ENCODE measurements around the gene MYOG.

MYOG gene

DNA sequence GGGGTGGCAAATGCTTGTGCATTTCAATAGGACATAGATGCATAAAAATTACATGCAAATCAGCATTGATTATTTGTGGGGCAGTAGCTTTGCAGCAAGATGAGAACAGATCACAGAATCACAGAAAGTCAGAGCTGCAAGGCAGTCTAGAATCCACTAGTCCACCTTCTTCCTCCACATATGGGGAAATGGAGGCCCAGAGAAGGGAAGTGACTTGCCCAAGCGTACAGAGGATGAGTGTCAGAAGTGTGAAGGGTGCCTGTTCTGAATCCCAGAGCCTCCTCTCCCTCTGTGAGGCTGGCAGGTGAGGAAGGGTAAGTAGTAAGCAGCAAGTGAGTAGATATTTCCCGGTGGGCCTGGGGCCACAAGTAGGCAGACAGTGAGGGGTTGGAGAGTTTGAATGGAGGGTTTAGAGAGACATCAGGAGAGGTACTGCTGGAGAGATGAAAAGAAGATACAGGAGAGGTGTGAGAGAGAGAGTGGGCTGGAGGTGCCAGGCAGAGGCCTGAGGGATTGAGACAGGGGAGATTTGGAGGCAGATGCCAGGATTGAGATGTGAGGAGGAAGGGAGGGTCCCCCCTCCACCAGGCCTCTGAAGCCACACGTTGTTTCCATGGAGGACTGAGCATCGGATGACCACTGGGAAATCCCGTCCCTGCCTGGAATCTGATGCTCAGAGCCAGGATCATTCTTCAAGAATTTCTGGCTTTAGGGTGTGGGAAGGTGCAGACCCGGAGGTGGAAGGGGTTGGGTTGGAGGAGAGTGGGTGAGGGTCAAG is 4.8 kb upstream of the MYOG start:
- DNase-seq (ENCODE audit: low read depth): no peak

DNA sequence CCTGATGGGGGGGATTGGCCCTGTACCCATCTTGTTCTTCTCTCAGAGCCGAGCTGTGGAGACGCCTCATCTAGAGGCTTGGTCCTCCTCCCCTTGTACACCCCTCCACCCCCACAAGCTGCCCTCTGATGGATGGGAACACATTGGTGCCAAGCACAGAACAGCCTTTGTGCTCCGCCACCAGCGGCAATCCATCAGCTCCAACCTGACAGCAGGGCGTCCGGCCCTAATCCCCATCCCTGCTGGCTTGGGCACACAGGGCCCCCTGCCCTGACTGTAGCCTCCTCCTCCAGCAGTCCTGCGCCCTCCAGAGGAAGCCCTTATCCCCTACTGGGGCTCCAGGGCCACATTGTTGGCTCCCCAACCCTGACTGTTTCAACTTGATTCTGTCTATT is 3.8 kb upstream of the MYOG start:
- no peak for DNase-seq (ENCODE audit: low read depth)

DNA sequence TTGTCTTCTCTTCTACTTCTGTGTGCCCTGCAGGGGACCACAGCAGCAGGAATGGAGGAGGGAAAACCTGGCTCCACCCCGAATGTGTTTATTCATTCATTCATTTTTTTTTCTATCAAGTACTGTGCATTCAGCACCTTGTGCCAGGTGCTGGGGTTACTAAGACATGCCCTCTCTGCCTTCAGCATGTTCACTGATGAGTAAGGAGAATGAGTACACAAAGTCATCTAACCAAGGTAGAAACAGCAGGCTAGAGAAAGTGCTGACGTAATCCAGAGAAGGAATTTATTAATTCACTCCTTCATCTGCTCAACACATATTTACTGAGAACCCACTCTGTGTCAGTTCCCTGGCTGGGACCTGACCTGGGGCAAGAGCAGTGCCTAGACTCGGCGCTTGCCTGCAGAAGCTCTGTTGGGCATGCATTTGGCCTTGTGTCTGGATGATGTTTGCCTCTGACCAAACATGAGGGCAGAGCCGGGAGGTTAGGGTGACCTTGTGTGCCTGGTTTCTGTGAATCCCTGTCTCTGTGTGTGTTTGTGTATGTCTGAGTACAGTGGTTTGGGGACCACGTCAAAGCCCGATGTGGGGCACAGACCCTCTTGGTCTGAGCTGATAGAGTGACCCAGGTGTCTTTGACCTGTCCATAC is 3.3 kb upstream of the MYOG start:
- no peak for DNase-seq (ENCODE audit: low read depth)

DNA sequence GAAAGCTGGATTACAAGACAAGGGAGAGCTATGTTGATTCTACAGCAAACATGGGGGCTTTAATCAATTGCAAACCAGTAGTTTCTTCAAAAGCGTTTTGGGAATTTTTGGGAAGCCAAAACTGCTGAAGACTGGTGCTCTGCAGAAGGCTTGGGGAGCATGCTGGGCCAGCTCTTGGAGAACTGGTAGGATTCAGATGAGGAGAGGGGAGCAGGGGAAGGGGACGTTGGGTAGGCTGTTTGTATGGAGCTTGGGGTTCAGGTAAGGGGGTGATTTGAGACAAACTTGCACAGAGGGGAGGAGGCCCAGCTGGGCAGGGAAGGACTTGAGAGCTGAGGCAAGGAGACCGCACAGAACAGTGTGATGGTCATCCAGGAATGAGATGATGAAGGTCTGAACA is 2.6 kb upstream of the MYOG start:
- DNase-seq (ENCODE audit: low read depth): no peak

DNA sequence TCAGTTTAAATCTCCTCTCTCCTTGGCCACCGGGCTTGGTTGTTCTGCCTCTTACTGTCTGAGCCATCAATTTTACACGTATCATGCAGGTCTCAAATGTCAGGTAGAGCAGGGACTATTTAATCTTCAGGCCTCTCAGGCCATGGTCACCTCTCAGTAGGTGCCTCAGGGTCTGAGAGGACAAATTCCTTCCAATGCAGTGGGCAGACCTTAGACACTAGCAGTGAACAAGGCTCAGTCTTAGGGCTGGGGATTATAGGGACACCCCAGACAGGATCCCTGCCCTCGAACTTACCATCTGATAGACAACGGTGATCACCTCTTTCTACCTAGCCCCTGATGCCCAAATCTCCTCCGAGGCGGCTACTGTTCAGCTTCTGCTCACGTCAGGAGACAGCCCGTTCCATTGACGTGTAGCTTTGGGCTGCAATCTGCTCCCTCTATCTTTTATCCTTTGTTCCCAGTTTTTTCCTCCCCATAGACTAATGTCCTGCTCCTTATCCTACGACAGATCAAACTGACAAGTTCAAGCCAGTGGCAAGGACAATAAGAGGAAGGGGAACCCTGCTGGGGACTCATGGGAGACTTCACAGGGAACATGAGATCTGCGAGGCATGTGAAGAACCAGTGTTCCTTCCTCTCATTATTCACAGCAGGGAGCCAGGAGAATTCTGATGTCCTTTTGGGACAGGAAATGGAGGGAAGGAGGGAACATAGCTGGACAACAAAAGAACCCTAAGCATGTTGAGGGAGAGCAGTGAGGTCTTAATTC is 1.4 kb upstream of the MYOG start:
- no peak for DNase-seq (ENCODE audit: low read depth)

DNA sequence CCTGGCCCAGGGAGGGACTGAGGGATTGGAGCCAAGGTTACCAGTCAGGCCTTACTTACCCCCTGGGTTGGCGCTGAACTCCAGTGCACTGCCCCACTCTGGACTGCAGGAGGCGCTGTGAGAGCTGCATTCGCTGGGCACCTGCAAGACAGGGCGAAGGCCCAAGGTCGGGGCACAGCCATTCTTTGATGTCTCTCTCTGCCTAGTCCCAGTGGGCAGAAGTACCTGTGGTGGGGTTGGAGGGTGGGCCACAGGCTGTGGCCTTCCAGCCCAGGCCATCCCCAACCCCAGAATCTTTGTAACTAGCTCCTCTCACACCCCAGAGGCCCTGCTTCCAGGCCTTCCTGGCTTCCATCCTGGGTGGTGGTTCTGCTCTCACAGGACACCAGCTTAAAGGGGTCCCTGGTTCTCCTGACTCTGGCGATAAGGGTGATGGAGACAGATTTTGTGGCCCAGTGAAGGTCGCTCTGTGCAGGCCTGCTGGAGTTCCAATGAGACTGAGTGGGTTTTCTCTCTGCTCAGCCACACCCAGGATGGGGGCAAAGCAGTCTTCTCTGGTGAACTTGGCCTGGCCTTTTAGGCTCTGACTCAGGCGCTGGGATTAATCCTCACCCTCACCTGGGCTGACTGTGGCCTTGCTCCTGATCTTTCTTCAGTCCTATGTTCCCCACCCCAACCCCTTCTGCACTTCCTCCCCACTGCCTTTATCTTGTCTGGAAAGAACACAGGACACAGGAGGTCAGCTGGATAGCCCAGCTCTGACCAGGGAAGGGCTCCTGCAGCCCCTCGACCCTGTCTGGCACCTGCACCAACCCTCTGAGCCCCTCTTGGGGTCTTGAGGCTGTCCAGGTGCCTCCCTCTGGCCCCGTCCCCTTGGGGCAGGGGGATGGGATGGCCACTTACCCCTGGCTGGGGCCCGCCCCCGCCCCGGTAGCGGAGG is 954 bp downstream of the MYOG start:
- DNase-seq (ENCODE audit: low read depth): no peak

DNA sequence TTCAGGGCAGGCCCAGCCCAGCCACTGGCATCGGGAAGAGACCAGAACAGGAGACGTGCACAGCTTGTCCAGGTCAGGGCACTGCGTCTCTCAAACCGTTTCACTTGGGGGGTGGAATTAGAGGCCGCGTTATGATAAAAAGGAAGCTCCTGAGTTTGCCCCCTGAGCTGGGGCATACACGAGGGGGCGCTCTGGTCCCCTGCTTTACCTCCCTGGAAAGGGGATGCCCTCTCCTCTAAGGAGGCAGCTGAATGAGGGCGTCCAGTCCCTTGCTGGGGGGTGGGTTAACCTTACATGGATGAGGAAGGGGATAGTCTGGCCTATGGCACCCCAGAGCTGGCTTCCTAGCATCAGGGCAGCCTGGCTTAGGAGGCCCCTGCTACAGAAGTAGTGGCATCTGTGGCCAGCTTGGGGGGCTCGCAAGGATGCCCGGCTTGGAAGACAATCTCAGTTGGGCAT is 2.3 kb downstream of the MYOG start:
- no peak for DNase-seq (ENCODE audit: low read depth)

DNA sequence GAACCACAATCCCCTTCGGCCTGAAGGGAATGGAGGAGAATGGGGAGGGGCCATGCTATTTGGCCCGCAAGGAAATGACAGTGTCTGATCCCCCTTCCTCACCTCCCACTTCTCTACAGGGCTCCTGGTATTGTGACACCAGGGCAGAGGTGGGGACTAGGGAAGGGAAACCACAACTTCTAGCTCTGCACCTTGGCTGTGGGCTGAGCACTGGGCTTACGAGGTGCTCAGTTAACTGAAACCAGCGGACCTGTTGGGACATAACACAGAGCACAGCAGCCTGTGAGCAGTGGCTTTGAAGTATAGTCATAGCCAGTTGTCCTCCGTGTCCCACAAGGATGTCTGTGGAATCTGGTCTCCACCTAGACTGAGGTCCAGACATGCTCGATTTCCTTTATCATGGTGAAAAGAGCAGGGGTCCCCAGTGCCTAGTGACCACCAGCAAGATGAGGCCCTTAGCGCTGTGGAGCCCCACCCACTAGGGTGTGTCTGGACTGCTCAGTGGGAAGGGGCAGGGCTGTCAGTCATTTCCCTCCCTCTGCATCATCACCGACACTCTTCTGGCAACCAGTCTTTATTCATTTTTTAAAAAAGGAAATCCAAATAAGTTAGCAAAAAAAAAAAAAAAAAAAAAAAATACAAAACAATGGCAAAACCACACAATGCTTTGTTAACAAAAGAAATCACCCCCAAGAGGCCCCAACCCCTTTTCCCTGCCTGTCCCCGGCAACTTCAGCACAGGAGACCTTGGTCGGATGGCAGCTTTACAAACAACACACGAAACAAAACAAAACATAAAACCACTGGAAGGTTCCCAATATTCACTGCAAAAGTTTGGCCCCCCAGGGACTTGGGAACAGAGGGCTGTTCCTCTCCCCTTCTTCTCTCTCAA is 3.0 kb downstream of the MYOG start:
- no peak for DNase-seq (ENCODE audit: low read depth)

DNA sequence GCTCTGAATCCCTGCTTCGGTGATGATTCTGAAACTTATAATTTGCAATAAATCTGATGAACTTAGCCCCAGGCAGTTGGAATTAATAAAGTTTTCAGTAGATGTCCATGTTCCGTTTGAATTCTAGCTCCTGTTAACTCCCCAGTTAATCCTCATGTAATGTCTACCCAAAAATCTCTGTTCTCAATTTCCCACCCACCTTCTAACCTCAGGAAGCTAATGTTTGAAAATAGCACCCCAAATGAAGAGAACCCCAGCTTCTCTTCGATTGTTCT is 3.6 kb downstream of the MYOG start:
- DNase-seq (ENCODE audit: low read depth): no peak

DNA sequence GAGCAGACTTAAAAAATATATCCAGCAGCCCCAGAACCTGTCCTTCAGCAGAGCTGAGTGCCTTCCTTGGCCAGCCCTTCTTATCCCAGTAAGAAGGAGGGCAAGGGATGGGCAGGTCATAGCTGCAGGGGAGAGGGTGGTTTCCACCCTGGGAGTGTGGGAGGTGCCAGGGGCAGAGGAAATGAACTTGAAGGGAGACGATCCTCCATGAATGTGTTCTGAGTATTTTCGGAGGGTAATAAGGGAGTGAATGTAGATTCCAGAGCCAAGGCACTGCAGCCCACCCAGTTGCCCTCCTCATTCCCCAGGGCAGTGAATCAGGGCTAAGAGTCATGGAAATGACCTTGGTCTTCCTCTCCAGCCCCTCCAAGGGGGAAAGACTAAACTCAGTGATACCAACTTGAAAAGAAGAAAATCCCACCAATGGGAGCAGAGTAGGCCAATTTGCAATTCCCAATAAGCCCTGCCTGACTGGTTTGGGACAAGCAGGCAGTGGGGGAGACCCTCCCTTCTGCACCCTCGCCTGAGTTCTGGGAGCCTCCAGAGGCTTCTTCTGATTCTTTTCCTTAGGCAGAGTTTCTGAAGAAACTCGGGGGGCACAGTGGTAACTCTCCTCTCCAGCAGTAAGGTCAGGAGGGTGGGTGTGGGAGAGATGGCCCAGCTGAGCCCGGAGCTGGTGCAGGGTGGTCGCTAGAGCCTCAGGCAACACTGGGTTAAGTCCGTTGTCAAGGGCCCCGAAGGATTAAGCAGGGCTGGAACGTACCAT is 4.2 kb downstream of the MYOG start:
- DNase-seq (ENCODE audit: low read depth): no peak

DNA sequence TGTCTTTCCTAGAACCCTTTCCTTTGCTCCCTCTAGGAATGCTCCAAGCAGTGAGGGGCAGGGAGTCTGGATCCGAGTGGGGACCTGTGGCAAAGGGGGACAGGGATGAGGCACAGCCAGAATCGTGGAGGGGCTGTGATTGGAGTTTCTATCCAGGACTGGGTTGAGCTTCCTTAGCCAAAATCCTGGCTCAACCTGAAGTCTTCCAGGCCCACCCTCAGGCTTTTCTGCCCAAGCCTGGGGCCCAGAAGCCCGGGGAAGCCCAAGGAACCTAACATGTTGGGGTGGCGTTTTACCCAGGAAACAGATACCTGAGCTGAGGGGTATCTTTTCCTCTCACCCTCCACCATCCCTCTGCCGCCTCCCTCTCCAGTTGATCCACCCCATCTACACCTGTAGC is 5.4 kb downstream of the MYOG start:
- DNase-seq (ENCODE audit: low read depth): no peak

DNA sequence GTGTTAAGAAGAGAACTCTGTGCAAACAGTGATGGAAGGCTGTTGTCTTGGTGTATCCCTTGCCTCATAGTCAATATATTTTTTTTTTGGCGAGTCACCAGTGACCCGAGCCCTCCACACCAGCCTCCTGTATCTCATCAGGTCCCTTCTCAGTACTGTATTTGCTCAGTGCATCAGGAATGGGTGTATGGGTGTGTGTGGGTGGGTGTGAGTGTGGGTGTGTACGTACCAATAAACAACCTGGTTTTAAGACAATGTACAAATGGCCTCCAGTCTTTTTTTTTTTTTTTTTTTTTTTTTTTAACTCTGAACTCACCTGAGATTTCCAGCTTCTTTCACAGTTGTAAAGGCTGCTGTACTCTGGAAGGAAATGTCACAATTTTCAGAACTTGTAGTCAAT is 7.3 kb downstream of the MYOG start:
- DNase-seq (ENCODE audit: low read depth): no peak

DNA sequence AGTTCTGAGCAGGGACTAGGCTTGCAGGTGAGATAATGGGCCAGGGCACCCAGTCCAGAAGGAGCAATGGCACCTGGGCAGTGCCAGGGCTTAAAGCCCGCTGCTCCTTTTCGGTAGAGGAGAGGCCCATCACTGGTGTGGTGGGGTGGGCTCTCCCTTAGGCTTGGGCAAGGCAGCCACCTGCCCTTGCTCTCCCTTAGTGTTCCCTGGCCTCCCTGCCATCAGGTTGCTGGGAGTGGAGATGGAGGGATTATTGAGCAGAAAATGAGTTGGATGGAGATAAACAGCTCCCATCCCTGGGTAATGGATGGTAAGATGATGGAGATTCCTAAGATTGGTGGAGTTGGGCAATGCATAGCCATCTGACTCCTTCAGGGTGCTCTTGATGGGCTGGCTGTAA is 7.9 kb downstream of the MYOG start:
- DNase-seq (ENCODE audit: low read depth): no peak

DNA sequence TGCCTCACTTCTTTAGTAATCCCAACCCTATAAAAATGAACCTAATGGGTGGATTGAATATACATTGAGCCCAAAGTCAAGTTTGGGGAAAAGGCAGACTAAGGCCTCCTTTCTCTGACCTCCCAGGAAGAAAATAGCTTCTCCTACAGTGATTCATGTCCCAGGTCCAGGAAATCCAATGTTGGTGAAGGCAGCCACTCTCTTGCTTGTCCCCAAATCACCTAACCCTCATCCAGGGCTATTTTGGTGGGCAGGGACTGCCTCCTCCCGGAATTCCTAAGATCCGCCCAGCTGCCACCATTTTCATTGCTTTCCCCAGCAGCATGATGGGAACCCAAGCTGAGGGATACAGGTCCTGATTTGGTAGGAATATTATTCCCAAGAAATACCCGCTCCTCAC is 8.4 kb downstream of the MYOG start:
- no peak for DNase-seq (ENCODE audit: low read depth)

DNA sequence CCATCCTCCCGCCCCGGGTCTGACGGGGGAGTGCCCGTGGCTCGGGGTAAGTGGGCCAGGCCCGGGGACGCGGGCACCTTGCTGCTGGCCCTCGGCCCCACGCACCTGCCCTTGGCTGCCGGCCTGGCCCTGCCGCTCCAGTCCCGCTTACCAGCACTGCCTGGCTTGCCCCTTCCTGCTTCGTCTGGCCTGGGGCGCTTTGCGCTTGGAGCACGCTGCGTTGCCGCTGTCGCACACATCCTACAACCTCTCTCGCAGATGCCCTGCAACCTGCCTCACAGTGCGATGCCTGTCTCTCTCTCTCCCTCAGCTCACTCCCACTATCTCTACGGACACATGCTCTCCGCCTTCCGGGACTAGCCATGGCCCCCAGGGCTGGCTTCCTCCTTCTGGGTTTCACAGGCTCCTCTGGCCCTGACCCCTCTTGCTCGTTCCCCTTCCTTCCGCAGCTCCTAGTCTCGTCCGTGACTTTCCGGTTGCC is 9.7 kb downstream of the MYOG start:
- DNase-seq (ENCODE audit: low read depth): no peak

DNA sequence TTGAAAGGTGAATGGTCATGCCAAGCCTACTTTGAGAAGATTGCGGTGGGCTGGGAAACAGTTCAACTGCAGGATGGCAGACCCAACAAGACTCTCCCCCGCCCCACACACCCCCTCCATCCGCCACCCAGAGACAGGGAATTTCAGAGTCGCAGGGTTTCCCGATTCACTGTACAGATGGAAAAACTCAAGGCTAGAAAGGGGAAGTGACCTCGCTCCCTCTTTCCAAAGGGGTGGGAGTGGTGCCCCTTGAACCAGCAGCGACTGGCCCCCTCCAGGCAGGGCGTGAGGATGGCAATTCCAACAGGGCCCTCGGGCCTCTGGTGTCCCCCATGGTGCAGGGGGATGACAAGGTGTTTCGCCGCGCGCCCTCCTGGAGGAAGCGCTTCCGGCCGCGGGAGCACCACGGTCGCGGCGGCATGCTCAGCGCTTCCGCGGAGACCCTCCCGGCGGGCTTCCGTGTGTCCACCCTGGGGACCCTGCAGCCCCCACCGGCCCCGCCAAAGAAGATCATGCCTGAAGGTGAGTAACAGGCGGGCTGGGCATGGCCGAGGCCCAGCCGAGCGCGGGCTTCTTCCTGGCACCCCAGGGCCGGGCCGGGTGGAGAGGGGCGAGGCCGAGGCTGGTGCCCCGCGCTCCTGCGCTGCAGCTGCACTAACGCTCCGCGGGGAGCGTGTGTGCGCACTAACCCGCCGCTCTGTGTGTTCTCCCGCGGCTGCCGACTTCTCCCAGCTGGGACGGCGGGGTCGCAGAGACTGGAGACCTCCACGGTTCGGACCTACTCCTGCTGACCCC is 10.4 kb downstream of the MYOG start:
- no peak for DNase-seq (ENCODE audit: low read depth)

DNA sequence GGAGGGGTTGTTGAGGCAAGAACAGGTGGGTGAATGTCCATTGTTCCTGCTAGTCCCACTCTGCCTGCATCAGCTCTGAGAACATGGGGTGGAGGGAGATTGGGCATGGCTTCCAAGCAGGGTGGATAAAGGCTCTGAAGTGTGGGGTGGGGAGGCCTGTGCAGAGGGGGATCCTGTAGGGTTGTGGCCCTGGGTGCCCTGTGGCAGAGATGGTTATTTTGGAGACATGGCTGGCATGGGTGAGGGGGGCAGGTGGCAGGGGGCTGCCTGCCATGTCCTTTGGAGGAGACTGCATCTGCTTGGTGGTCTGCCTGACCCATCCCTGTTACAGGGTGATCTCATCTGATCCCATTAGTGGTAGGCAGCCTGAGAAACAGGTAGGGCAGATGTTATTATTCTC is 11.2 kb downstream of the MYOG start:
- DNase-seq (ENCODE audit: low read depth): no peak

DNA sequence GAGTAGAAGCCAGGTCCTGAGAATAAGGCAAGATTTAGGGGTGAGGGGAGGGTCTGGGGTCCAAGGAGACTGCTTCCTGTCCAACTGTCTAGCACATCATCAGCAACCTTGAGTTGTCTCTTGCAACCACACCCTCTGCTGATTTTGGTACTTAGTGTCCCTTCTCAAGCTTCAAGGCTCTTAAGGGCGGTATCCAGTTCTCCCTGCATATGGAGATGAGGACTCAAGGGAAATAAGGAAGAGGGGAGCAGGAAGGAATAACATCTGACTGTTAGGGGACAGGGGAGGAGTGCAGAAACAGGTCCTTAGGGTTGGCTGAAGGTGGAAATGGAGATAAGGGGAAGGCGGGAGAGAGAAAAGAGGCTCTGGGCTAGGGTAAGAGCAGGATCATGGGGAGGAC is 12.3 kb downstream of the MYOG start:
- DNase-seq (ENCODE audit: low read depth): no peak

DNA sequence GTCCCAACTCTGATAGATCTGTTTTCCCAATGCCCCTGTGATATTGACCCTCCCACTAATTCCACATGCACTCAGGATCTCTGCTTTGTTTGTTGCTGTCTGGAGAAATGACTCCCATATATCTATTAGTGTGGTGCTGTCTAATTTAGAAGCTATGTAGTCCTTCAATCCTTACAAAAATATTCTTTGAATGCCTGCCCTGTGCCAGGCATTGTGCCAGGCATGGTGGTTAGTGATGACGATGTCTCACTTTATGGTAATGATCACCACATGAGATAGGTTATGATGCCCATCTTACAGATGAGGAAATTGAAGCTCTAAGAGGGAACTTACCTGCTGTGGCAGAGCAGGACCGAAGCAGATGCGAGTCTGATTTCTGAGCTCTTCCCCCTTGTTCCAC is 12.9 kb downstream of the MYOG start:
- no peak for DNase-seq (ENCODE audit: low read depth)
